ENCODE measurements around the gene PARP16.
A peak's percentile ranks its signal among the peaks of the same experiment; 100 is the strongest.
"Not testable (repeated sequence)": the region's sequence is repeated elsewhere in the genome, so short reads cannot be mapped to it uniquely, and the experiment has no call there.

PARP16 gene

DNA sequence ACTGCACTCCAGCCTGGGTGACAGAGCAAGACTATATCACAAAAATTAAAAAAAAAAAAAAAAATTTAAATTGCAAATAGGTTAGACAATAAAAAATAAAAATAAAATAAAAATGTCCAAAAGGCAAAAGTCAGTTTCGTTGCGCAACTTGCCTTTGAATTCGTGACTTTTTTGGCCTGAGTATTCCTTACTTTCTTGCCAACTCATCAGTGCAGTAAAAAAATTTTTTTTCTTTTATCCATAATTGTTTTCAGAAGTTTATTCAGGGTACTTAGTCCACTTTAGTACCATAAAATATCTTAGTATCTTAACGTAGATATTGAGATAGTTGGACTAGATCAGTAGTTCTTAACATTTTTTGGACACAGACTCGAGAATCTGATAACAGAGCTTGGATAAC lies 53.0 kb downstream of the PARP16 start:
- no peak for DNase-seq (ENCODE audit: low read depth in 2 of 2)

- DNase-seq (ENCODE audit: low read depth in 2 of 2): no peak
Measured at GRCh38 chr15:65232520-65232919, 54.2 kb downstream of the PARP16 start.

DNA sequence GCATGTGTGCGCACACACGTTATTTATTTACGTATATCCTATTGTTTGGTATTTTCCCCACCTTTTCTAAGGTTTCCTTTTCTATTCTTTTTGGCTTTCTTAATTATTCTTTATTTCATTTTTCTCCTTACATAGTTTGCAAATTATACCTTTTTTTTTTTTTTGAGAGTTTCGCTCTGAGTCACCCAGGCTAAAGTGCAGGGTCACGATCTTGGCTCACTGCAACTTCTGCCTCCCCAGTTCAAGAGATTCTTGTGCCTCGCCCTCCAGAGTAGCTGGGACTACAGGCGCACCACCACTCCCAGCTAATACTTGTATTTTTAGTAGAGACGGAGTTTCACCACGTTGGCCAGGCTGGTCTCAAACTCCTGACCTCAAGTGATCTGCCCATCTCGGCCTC lies 55.4 kb downstream of the PARP16 start:
- DNase-seq (ENCODE audit: low read depth in 2 of 2): no peak

DNA sequence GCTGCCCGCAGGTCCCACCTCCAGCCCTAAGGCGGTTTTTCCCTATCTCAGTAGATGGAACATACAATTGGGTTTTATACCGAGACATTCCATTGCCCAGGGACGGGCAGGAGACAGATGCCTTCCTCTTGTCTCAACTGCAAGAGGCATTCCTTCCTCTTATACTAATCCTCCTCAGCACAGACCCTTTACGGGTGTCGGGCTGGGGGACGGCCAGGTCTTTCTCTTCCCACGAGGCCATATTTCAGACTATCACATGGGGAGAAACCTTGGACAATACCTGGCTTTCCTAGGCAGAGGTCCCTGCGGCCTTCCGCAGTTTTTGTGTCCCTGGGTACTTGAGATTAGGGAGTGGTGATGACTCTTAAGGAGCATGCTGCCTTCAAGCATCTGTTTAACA lies 59.8 kb downstream of the PARP16 start:
- DNase-seq (ENCODE audit: low read depth in 2 of 2): not testable (repeated sequence)

DNA sequence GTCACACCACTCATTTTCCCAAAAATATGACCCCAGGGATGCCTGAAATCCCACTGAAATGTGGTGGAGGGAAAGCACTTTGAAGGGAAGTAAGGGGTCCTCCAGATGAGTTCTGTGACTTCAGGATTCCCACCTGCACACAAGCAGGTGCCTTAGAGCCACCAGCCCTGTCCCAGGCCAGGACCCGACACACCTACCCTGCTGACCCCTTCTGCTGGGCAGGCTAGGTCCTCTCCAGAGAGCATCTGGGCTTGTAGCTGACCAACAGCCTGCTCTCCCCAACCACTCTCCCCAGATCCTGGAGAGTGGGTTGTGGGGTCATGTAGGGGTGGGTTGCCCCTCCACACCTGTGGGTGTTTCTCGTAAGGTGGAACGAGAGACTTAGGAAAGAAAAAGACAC lies 60.5 kb downstream of the PARP16 start:
- no peak for DNase-seq (ENCODE audit: low read depth in 2 of 2)

DNA sequence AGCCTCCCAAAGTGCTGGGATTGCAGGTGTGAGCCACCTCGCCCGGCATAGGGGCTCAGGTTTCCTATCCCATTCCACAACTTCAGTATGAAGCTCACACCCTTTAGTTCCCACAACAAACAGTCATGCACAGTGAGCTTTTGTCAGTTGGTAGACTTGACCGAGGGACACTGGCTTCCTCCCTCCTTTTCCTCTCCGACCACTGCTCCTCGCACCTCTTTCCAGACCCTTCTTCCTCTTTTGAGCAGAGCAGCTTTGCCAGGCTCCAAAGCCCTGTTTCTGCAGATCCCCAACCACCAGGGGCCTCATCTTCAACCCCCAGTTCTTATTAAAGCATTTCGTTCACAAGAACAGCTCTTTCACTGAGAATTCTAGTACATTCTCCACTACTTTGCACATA lies 62.7 kb downstream of the PARP16 start:
- no peak for DNase-seq (ENCODE audit: low read depth in 2 of 2)

DNA sequence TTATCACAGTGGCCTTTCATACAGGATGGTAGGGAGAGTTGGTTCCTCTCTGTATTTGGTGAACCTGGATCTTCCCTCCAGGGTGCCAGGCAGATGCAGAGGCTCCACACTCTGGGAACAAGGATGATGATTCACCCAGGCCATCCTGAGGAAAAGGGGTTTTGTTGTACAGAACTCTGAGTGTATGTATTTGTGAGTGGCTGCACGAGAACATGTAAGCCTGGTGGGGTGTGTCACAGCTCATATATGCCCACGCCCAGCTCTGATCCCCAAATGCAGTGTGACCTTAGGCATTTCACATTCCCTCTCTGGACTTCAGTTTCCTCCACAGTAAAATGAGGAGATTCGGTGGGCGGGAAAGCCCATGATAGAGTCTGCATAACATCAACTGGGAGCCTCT lies 63.8 kb downstream of the PARP16 start:
- no peak for DNase-seq (ENCODE audit: low read depth in 2 of 2)

GRCh38 chr15:65221697-65222096 lies 65.0 kb downstream of the PARP16 start:
- DNase-seq (ENCODE audit: low read depth in 2 of 2): no peak

DNA sequence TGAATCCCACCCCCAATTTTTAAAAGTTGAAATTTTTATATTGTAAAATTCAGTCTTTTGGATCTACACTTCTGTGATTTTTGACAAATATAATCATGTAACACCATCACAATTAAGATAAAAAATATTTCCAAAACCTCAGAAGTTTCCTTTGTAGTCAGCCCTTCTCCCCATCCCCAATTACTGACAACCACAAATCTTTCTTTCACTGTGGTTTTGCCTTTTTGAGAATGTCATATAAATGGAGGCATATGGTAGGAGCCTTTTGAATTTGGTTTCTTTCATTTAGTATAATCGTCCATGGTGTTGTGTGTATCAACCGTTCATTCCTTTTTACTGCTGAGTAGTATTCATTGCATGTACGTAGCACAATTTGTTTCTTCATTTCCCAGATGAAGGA lies 67.5 kb downstream of the PARP16 start:
- no peak for DNase-seq (ENCODE audit: low read depth in 2 of 2)

- DNase-seq (ENCODE audit: low read depth in 2 of 2): no peak
Measured at GRCh38 chr15:65217526-65218482, 68.9 kb downstream of the PARP16 start.

GRCh38 chr15:65215496-65215895 lies 71.2 kb downstream of the PARP16 start:
- no peak for DNase-seq (ENCODE audit: low read depth in 2 of 2)

DNA sequence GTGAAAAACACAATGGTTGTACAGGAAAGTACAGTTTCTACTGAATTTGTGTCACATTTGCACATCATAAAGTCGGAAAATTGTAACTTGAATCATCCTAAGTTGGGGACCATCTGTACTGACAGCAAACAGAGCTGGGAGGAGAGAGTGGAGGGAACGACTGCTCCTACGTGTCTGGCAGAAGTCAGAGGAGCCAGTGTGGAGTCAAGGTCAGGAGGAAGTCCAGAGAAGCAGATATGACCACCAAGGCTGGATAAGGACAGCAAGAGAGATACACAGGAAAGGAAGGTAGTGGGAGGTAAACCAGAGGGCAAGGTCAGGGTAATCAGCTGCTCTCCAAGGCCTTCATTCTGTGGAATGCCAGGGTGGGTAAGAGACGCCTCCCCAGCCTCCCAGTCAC lies 72.7 kb downstream of the PARP16 start:
- DNase-seq (ENCODE audit: low read depth in 2 of 2): no peak

GRCh38 chr15:65213241-65213640 lies 73.4 kb downstream of the PARP16 start:
- no peak for DNase-seq (ENCODE audit: low read depth in 2 of 2)

GRCh38 chr15:65212097-65212496 lies 74.6 kb downstream of the PARP16 start:
- DNase-seq (ENCODE audit: low read depth in 2 of 2): no peak

DNA sequence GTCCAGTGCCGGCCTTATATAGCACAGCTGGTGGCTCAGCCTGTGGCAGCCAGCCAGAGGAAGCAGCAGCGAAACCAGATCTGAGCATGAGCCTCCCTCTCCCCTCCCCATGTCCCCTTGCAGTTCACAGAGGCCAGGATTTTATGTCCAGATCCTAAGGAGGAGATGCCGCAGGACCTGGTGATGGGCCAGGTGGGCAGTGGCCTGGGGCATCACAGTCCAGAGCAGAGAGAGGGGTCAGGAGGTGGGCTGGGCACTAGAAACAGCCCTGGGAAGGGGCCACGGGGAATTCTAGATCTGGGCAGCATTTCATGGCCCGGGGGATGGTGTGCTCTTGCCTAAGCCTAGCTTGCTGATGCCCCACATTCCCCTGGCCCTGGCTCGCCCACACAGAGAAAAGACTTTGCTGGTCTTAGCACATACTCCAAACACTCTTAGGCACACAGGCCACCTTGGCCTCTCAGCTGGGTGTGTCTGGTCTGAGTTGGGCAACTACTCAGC lies 75.2 kb downstream of the PARP16 start:
- peak; percentile 5 to 14 for DNase-seq (ENCODE audit: low read depth in 2 of 2)

DNA sequence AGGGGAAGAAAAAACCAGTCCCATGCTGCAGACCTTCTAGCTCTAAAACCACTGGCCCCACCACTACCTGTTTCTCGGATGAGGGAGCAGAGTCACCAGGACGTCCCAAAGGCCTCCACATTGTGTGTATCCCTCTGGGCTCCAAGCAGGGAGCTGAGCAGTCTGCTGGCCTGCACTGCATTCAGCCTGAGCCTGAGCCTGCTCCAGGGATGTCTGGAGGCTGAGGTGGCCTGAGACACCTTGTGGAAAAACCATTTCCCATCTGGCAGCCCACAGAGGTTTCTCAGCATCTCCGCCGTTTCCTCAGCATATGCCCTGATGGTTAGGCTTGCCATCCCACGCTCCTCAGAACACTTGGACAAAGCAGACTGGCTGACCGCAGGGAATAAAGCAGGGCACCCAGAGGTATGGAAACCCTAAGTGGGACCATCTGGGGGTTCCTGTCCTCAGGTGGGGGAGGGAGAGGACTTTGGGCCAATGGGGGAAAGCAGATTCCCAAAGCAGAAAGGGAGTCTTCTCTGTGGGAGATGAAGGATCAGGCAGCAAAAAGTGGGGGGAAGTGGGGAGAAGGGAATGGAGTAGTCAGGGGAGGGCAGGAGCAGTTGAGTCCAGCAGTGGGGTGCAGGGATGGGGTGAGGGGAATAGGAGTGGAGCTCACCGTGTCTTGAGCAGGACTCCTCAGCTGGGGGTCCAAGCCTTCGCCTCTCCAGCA lies 75.8 kb downstream of the PARP16 start, which contains the start of gene CILP:
Gene CILP, minus strand, starts transcription at position 704 of the 712 bp plus-strand sequence. CDS start 1,718 bp downstream, outside the sequence.
- DNase-seq (ENCODE audit: low read depth in 2 of 2): no peak

DNA sequence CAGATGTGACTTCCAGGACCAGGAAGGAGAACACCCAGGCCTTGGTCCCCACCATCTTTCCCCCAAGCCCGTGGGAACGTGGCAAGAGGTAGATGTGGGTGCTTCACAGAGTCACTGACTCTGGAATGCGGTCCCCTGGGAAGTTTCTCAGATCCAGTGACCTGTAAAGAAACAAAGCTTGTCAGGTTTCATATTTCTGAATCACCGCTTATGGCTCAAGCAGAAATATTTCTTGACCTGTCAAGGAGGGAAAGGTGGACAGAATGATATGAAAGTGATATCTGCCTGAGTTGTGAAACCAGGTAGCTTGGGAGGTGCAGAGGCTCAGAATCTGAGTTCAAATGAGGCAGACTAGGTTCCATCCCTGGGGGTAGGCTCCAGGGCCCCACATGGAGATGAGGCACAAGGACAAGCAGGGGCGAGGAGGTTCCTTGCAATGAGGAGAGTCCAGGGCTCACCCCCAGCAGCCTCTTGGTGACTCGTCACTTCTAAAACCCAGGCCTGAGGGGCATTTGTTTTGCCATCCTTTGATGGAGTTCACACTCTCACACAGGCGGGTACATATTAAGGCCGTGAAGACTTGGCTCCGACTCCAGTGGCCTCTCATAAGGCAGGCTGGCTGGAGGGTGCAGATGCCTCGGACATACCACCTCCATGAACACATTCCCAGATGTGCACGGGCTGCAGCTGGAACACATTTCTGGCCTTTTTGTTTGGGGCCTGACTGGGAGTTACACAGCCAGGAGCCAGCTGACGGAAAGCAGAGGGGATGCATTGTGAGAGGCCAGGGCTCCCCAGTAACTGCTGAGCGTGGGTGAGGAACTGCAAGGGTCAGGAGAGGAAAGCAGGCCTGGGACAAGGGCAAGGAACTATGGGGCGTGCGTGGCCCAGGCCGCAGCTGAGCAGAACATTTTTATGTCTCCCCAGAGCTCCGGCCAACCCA lies 76.7 kb downstream of the PARP16 start:
- DNase-seq (ENCODE audit: low read depth in 2 of 2): no peak

GRCh38 chr15:65208647-65209046 lies 78.0 kb downstream of the PARP16 start:
- no peak for DNase-seq (ENCODE audit: low read depth in 2 of 2)

Measured in fibroblast of skin of left biceps (primary cell).